ENCODE measurements around the gene RRP8.

The RRP8 gene

GRCh38 chr11:6603287-6604080, at the start of gene RRP8, which contains the start of gene ILK:
Gene RRP8 (minus strand): TSS chr11:6603616. CDS start chr11:6603502, 114 bp downstream.
Gene ILK (plus strand): TSS chr11:6603774. CDS start chr11:6604272, 498 bp downstream.
- DNase-seq (ENCODE audit: low read depth), result peak; percentile 92

- DNase-seq (ENCODE audit: low read depth), result no peak
Observed at GRCh38 chr11:6653097-6653496, 49.7 kb upstream of the RRP8 start.

GRCh38 chr11:6652182-6652581, 48.8 kb upstream of the RRP8 start:
- DNase-seq (ENCODE audit: low read depth), result no peak

- DNase-seq (ENCODE audit: low read depth), result peak; percentile 11
Observed at GRCh38 chr11:6650980-6651379, 47.6 kb upstream of the RRP8 start.

- no peak for DNase-seq (ENCODE audit: low read depth)
Observed at GRCh38 chr11:6650104-6650503, 46.7 kb upstream of the RRP8 start.

- DNase-seq (ENCODE audit: low read depth), result no peak
Observed at GRCh38 chr11:6648501-6648900, 45.1 kb upstream of the RRP8 start.

- DNase-seq (ENCODE audit: low read depth), result no peak
Observed at GRCh38 chr11:6647836-6648235, 44.4 kb upstream of the RRP8 start.

- peak; percentile 43 for DNase-seq (ENCODE audit: low read depth)
Observed at GRCh38 chr11:6646918-6647679, 43.7 kb upstream of the RRP8 start.

GRCh38 chr11:6646576-6646917, 43.1 kb upstream of the RRP8 start:
- DNase-seq (ENCODE audit: low read depth), result peak; percentile 15

- DNase-seq (ENCODE audit: low read depth), result peak; percentile 80
Observed at GRCh38 chr11:6646071-6646470, 42.7 kb upstream of the RRP8 start.

- DNase-seq (ENCODE audit: low read depth), result no peak
Observed at GRCh38 chr11:6642957-6643356, 39.5 kb upstream of the RRP8 start.

GRCh38 chr11:6640985-6641701, 37.7 kb upstream of the RRP8 start:
- DNase-seq (ENCODE audit: low read depth), result no peak

- no peak for DNase-seq (ENCODE audit: low read depth)
Observed at GRCh38 chr11:6640036-6640984, 36.9 kb upstream of the RRP8 start.

GRCh38 chr11:6638429-6638828, 35.0 kb upstream of the RRP8 start:
- no peak for DNase-seq (ENCODE audit: low read depth)

GRCh38 chr11:6637871-6638270, 34.5 kb upstream of the RRP8 start:
- DNase-seq (ENCODE audit: low read depth), result peak; percentile 81

- DNase-seq (ENCODE audit: low read depth), result no peak
Observed at GRCh38 chr11:6636480-6636879, 33.1 kb upstream of the RRP8 start.

GRCh38 chr11:6635082-6635932, 31.9 kb upstream of the RRP8 start:
- no peak for DNase-seq (ENCODE audit: low read depth)

GRCh38 chr11:6634534-6634933, 31.1 kb upstream of the RRP8 start:
- DNase-seq (ENCODE audit: low read depth), result no peak

- no peak for DNase-seq (ENCODE audit: low read depth)
Observed at GRCh38 chr11:6633422-6634408, 30.3 kb upstream of the RRP8 start.

Data from iris pigment epithelial cell (primary cell).